Right hindlimb (tissue), 1 donor: ENCODE measurements around the gene ADCYAP1R1.

Experiments
- DNase-seq: peaks from one replicate; pipeline ENCODE4 v3.0.0-alpha.2; 2018

The ADCYAP1R1 gene

DNA sequence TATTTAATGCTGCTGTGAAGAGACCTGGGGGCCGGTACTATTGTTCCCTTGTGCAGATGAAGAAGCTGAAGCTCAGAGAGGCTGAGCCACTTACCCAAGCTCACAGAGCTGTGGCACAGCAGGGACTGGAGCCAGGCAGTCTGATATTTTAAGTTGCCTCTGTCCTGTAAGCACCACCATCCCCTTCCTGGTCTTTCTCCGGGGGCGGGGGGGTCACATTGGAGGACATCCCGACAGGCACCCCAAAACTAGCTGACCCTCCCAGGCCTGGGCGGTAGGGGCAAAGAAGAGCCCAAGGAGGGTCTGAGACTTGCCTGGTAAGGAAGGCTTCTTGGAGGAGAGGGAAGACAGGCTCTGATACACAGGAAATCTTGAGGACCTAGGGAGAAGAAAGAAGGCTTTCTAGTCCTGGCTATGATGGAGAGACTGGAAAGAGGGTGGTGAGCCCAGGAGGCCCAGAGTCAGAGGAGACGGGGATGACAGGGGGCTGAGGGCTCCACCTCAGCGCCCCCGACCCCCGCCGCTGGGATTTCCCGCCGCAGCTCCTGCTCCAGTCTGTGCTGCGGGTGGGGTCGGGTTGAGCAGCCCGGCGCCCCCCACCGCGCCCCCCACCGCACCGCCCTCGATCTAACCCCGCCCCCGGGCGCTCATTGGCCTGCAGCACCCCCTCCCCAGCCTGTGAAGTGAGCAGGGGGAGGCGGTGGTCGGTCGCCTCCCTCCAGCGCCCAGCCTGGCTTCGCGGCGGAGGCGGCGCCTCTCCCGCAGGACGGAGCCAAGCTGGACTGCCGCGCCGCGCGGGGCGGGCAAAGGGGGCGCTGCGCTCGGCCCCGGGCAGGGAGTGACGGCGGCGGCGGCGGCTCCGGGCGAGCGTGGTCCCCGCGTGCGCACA, at the start of gene ADCYAP1R1:
TSS of gene ADCYAP1R1 (plus strand) at position 711 of the 889 bp plus-strand sequence. CDS start 10,957 bp downstream, outside the sequence.
- DNase-seq = peak; percentile 81

DNA sequence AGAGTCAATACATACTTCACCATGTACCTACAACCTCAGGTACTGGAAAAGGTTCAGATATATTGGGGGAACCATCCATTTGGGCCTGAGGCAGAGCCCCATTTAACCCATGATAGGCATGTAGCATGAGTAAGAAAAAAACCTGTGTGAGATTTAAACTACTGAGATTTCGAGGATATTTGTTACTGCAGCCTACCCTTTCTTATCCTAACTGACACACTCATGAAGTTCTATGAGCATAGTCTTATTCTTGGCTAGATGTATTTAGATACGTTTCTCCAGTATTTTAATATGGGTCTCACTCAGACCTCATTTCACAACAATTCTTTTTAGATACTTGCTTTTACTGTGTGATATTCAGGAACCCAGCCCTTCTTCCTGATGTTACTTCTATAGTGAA, 49.0 kb upstream of the ADCYAP1R1 start:
- DNase-seq = no peak

DNA sequence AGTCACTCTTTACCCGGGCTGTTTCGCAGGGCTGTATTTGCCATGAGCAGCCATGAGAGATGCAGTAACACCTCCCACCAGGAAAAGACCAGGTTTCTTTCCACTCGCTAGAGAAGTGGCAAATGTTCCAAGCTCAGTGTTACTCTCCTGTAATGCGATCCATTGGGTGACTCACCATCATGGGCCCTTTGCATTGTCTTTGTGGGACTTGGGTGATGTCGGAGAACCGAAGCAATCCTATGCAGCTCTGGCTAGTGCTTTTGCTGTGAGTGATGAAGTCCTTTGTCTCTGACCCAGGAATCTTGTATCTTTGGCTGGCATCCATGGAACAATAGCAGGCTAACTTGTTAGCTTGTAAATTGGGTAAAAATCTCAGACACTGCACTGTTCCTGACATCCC, 48.4 kb upstream of the ADCYAP1R1 start:
- DNase-seq = no peak

- DNase-seq = no peak
These were observed 47.7 kb upstream of the ADCYAP1R1 start for GRCh38 chr7:31004393-31004792.

DNA sequence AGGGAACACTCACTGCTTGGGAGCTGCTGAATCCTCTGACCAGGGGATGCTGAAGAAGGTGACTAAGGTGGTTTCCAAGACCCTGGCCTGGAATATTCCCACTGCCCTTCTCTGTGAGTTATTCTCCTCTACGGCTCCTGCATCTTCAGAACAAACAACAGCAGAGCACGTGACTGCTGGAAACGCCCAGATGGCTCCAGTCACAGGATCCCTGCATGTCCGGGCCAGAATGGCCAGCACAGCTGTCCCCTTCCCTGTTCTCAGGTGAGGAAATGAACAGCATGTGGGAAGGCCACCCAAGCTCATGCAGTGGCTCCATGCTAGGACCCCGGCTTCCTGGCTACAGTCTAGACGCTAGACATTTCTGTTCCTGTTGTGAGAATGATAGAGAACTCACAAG, 45.3 kb upstream of the ADCYAP1R1 start:
- no peak for DNase-seq

- DNase-seq = no peak
These were observed 44.5 kb upstream of the ADCYAP1R1 start for GRCh38 chr7:31007634-31008033.

- no peak for DNase-seq
These were observed 37.3 kb upstream of the ADCYAP1R1 start for GRCh38 chr7:31014826-31015225.

DNA sequence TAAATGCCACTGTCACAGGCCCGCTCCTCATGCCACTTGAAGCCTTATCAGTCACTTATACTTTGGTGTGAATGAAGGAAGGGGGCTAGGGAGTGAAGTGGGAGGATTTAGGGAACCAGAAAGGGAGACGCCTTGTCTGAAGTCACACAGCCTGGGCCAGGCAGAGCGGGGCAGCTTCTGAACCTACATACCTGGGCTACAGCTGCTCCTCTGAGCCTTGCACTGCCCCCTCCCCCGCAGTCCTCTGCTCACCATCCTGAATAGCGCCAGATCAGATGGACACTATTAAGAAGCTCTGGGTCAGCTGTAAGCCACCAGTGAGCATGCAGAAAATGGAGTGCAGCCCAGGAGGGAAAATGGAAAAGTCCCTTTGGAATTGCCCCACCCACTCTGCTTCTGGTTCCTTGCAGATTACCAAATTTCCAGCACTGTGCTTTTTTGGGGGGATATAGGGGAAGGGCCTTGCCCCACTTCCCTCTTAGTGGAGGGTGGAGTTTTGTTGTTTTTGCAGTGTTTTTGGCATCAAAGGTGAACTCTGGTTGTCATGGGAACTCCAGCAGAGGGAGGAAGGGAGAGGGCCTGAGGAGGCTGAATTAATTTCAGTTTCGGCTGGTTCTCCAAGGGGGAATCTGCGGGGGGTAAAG, 35.0 kb upstream of the ADCYAP1R1 start:
- DNase-seq = no peak

DNA sequence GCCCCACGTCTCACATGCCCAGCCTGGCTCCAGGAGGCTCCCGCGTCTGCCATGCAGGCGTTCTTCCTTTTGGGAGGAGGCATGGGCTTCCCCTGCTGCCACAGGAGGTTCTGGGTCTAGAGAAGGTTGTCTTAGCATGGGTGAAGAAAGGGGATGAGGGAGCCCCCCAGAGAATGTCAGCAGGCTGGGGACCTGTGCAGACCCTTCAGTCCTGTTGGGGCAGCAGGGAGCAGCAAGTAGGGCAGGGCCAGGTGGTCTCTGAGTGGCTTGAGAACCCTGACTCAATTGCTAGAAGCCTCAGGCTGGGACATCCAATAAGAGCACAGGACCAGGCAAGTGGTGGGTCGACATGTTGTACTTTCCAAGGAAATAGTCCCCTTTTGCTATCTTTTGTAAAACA, 34.4 kb upstream of the ADCYAP1R1 start:
- no peak for DNase-seq

GRCh38 chr7:31019509-31019908, 32.6 kb upstream of the ADCYAP1R1 start:
- no peak for DNase-seq

DNA sequence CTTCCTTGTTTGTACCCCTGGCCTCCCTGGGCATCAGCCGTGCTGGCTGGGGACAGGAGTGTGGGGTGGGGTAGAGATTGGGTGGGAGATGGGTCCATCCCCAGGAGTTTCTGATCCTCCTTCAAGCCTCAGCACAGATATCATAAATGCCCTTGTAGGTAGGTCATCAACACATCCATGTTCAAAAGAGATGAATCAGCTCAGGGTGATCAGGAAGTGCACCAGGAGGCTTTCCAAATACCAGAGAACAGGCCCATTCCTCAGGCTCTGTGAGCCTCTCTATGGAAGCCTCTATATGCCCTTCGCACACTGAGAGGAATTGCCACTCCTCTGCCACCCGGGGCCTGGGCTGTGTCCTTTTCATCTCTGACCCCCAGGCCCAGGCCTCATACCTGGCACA, 31.9 kb upstream of the ADCYAP1R1 start:
- DNase-seq = no peak

GRCh38 chr7:31020652-31021051, 31.5 kb upstream of the ADCYAP1R1 start:
- no peak for DNase-seq

- no peak for DNase-seq
These were observed 30.0 kb upstream of the ADCYAP1R1 start for GRCh38 chr7:31022117-31022516.

DNA sequence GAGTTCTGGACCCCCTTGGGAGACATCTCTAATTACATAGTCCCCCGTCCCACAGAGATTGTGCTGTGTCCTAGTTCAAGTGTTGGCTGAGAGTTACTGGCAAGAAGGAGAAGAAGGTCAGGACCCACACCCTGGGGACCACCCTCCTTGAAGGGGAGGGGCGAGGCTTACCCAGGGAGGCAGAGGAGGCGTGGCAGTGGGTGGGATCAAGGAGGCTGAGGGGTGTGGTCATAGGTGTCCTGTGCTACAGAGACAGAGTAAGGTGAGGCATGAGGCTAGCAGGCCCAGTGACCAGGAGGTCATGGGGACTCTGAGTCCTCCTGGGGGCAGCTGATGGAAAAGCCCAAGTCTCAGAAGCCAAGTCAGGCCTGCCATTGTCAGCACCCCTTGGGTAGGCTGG, 29.4 kb upstream of the ADCYAP1R1 start:
- no peak for DNase-seq

GRCh38 chr7:31023877-31024276, 28.2 kb upstream of the ADCYAP1R1 start:
- no peak for DNase-seq

DNA sequence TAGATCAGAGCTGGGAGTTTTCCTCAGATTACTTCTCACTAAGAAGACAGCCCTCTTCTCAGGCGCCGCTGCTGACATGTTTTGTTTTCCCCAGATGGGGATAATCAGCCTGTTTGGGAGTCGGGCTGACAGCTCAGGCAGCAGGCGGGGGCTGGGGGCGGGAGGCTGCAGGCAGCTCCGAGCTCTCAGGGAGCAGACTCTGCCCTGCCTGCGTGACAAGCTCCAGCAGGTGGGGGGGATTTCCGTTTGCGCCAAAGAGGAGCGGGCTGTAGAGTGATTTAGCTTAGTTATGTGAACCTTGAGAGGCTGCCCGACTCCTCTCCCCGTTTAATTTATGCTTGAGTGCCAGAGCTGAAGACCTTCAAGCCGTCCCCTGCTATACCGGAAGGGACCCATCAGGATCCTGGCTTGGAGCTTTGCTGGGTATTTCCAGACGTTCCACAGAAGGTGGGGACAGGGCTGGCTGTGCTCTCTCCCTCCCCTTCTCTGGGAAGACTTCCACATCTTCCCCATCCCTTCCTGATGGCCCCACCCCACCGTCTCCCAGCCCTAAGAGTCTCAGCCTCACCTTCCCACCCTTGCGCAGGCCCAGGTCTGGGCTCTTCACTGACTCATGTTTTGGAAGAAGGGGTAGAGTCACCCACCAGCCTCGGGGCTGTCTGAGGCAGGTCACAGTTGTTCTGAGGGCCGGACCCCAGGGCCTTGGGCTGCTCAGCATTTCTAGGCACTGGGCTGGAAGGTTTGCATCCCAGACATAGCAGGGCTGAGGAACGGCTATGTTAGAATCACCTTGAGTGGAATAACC, 24.7 kb upstream of the ADCYAP1R1 start:
- DNase-seq = peak; percentile 87

- DNase-seq = no peak
These were observed 24.1 kb upstream of the ADCYAP1R1 start for GRCh38 chr7:31028006-31028405.

DNA sequence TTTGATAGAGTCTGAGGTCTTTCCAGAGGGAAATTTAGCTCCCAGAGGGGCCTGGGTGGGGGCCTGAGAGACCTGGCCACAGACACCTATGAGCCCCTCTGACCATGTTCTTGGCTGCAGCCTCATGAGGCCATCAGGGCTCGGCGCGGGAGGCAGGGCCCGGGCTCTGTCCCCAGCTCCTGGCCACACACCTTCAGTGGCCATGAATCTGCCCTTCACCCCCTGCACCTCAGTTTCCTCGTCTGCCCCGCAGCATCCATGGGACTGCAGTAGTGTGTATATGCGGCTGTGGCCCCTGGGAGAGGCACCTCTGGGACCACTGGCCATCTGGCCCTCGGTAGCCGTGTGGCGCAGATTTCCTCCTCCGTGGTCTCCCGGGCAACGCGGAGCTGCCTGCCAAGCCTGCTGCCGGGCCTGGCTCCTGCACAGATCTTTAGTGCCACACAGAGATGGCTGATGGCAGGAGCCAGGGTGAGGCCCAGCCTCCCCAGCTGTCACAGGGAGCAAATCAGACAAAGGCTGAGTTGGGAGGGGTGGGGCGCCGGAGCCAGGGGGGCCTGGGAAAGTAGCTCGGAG, 23.6 kb upstream of the ADCYAP1R1 start:
- peak; percentile 72 for DNase-seq

DNA sequence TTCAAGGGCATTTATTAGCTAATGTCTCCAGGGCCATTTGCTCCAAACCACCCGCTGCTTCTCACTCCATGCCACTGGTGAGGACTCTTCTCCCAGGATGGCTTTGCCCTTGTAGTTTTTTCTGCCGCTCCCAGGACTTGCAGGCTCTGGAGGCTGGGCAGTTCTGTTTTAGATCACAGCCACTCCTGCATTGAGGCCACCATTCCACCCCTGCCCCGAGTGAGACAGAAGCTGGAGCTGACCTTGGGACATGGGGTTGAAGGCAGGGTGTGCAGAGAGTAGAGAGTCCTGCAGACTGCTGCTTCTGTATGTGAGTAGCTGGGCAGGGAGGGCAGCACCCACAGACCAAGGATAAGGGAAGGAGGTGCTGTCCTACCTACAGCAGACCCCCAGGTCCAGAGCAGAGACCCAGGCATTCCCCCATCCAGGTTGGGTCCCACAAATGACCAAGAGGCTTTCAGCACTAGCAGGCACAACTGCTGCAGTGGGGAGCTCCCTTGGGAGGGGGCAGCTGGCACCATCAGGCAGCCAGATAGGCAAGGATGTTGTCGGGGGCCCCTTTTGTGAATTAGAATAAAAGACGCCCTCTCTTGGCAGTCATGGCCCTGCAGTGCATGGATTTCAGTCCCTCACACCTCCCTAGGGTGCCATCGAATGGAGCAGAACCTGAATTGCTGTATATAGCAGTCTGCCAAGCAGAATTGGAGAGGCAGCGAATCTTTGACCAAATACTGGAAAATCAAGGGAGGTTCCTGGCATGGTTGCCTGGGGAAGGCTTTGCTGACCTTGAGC, 22.7 kb upstream of the ADCYAP1R1 start:
- no peak for DNase-seq

DNA sequence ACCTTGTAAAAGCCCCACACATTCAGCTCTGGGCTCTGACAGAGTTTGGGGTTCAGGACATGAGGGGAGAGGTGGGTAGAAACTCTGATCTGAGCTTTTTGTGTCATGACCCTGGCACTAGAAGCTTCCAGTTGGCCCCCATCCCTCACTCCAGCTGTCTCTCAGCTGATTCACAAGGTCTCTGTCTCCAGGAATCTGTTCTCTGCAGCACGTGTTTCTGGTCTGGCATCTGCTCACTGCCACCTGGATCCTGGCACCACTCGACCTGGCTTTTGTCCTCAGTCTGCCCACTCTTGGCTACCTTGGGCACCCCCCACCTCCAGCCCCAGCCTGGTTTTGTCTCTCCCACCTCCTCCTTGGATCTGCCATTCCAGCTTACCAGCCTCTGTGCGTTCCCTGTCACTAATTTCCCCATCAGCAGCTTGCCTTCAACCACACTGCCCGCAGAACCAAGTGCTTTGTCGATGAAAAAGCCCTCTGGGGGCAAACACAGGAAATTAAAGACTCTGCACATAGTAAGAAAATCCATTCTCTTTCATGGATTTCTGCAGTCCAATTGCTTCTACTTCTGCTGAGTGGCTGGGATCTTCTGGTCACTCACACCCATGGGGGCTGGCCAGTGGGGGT, 18.3 kb upstream of the ADCYAP1R1 start:
- DNase-seq = no peak

- no peak for DNase-seq
These were observed 15.2 kb upstream of the ADCYAP1R1 start for GRCh38 chr7:31036924-31037323.

DNA sequence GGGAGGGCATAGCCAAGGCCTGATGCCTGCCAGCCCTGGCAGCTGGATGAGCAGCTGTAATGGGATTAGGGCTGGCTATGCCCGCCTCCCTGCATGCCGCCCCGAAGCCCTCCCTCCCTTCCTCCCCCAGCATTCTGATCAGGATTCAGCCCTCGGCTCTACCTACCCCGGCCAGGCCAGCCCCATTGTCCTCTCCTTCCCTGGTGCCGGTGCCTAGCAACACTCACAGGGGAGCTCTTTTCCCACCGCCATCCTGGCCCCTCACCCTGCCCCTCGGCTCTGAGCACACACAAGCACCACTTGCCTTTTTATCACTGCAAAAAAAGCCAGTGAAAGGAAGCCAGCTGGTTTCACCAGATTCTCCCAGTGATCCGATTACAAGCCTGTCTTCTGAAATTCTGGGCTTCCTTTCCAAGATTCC, 9.0 kb upstream of the ADCYAP1R1 start:
- DNase-seq = peak; percentile 75
